ENCODE data around the gene C1QTNF6.

DNA sequence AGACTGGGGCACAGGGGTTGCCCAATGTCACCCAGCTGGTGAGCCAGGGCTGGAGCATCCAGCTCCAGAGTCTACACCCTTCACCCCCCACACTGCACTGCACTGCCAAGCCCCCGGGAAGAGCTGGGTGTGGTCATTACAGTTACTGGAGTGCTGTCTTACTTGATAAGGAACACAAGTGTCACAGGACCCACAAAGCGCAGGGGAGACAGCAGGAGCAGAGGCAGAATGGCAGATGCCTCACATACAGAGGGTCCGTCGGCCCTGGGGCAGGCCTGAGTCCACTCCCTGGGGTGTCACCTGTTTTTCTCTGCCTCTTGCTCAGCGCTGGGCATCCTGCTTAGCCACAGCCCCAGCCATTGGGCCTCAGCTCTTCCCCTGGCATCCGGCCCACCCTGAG, 46.1 kb downstream of the C1QTNF6 start:
- TF ChIP-seq PATZ1 (CRISPR knock-in tag; IDR thresholded peaks at IDR 0.05; ENCODE audit: borderline replicate concordance) (no peak), TSHZ2 (CRISPR knock-in tag; IDR thresholded peaks at IDR 0.05) (no peak), ZNF565 (CRISPR knock-in tag; conservative IDR thresholded peaks at IDR 0.05; ENCODE audit: low read depth) (no peak)
